GM12865 (cell line): ENCODE measurements around the gene VMP1.
A peak's percentile ranks its signal among the peaks of the same experiment; 100 is the strongest.
"Not testable (repeated sequence)": the region's sequence is repeated elsewhere in the genome, so short reads cannot be mapped to it uniquely, and the experiment has no call there.

Experiments
- DNase-seq: peaks from one replicate; pipeline ENCODE4 v3.0.0; 2010; ENCODE audit warnings: low read depth
- H3K4me3 ChIP-seq: 2 replicates; pipeline ENCODE4 v1.5.1; 2011; ENCODE audit warnings: mild to moderate bottlenecking, low read depth, low read length, control low read depth
- TF ChIP-seq, protein P1 (sequence below): IDR thresholded peaks from 2 replicates; pipeline ENCODE4 v1.5.1; 2011; ENCODE audit warnings: low read length, control low read depth, low read depth, inconsistent platforms; ENCODE audit not compliant: insufficient read depth; ENCODE audit errors: missing control alignments

The VMP1 gene

DNA sequence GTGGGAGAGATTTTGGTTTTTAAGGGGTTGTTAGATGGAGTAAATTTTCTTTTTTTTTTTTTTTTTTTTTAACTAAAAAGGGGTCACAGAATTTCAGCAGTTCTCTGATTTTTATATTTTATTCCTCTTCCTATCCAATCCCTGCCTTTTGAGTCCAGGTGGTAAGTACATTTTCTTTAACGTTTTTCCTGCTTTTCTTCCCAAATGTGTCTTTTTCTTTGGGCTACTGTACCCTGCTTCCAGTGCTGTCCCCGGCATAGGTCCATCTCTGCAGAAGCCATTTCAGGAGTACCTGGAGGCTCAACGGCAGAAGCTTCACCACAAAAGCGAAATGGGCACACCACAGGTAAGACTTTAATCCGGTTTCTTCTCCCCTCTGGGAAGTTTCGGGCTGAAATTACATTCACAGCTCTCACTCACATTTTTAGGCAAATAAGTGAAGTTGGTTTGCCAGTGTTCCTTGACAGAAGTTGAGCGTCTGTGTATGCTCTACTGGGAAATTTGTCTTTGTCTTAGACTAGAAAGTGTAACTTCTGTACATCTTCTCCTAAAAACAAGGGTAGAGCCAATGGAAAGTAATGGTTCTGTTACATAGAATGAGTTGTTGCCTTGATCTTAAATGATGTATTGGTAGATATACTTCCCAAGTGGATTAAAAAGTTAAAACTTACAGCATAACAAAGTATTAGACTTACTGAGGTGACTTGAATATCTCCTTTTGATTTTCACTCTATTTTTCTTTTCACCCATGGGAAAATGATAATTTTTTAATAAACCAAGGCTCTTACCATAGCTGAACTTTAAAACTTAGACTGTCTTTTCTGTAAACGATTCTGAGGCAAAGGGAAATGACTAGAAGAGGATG lies 130.8 kb downstream of the VMP1 start:
- TF ChIP-seq, protein P1, sequence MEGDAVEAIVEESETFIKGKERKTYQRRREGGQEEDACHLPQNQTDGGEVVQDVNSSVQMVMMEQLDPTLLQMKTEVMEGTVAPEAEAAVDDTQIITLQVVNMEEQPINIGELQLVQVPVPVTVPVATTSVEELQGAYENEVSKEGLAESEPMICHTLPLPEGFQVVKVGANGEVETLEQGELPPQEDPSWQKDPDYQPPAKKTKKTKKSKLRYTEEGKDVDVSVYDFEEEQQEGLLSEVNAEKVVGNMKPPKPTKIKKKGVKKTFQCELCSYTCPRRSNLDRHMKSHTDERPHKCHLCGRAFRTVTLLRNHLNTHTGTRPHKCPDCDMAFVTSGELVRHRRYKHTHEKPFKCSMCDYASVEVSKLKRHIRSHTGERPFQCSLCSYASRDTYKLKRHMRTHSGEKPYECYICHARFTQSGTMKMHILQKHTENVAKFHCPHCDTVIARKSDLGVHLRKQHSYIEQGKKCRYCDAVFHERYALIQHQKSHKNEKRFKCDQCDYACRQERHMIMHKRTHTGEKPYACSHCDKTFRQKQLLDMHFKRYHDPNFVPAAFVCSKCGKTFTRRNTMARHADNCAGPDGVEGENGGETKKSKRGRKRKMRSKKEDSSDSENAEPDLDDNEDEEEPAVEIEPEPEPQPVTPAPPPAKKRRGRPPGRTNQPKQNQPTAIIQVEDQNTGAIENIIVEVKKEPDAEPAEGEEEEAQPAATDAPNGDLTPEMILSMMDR: no peak
- DNase-seq: peak; percentile 81
- peak overlapping the region; percentile 91 for H3K4me3 ChIP-seq

DNA sequence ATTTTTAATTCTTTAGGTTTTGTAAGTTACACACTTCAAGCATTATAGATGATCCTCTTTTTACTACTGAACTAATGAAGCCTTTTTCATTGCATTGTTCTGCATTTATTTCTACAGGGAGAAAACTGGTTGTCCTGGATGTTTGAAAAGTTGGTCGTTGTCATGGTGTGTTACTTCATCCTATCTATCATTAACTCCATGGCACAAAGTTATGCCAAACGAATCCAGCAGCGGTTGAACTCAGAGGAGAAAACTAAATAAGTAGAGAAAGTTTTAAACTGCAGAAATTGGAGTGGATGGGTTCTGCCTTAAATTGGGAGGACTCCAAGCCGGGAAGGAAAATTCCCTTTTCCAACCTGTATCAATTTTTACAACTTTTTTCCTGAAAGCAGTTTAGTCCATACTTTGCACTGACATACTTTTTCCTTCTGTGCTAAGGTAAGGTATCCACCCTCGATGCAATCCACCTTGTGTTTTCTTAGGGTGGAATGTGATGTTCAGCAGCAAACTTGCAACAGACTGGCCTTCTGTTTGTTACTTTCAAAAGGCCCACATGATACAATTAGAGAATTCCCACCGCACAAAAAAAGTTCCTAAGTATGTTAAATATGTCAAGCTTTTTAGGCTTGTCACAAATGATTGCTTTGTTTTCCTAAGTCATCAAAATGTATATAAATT lies 132.3 kb downstream of the VMP1 start:
- TF ChIP-seq, protein P1: no peak
- peak; percentile 34 for DNase-seq

DNA sequence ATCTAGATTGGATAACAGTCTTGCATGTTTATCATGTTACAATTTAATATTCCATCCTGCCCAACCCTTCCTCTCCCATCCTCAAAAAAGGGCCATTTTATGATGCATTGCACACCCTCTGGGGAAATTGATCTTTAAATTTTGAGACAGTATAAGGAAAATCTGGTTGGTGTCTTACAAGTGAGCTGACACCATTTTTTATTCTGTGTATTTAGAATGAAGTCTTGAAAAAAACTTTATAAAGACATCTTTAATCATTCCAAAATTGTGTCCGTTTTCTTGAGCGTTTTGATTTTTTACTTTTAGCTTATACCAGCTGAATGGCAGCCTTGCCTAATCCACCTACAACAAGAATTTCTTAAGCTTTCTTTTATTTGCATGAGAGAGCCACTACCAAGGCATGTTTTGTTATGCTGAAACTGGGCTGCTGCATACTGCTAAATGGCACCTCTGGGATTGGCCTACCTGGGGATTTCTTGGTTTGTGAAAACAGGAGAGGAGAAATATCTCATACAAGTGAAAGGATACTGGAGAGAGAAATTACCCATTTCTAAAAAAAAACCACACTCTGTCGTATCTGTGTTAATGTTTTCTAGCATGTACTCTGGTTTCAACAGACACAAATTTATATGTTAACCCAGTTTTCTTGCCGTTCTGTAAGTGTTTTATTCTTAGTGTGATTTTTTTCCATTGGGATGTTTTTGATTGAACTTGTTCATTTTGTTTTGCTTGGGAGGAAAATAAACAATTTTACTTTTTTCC lies 133.1 kb downstream of the VMP1 start:
- DNase-seq: peak; percentile 77
- TF ChIP-seq, protein P1: no peak
- peak overlapping the region; percentile 91 for H3K4me3 ChIP-seq

More for the DNA sequence above, 132.3 kb downstream of the VMP1 start:
- peak overlapping the region; percentile 91 for H3K4me3 ChIP-seq

DNA sequence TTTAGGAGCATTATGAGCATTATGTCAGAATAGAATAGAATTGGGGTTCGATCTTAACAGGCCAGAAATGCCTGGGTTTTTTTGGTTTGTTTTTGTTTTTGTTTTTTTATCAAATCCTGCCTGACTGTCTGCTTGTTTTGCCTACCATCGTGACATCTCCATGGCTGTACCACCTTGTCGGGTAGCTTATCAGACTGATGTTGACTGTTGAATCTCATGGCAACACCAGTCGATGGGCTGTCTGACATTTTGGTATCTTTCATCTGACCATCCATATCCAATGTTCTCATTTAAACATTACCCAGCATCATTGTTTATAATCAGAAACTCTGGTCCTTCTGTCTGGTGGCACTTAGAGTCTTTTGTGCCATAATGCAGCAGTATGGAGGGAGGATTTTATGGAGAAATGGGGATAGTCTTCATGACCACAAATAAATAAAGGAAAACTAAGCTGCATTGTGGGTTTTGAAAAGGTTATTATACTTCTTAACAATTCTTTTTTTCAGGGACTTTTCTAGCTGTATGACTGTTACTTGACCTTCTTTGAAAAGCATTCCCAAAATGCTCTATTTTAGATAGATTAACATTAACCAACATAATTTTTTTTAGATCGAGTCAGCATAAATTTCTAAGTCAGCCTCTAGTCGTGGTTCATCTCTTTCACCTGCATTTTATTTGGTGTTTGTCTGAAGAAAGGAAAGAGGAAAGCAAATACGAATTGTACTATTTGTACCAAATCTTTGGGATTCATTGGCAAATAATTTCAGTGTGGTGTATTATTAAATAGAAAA lies 133.8 kb downstream of the VMP1 start:
- DNase-seq: peak; percentile 65
- peak overlapping the region; percentile 91 for H3K4me3 ChIP-seq

DNA sequence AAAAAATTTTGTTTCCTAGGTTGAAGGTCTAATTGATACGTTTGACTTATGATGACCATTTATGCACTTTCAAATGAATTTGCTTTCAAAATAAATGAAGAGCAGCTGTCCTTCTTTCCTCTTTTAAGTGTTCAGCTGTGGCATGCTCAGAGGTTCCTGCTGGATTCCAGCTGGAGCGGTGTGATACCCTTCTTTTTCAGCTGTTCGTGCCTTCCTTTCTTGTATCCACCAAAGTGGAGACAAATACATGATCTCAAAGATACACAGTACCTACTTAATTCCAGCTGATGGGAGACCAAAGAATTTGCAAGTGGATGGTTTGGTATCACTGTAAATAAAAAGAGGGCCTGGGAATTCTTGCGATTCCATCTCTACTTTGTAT lies 134.4 kb downstream of the VMP1 start:
- H3K4me3 ChIP-seq: peak overlapping the region; percentile 91
- not testable (repeated sequence) for DNase-seq

DNA sequence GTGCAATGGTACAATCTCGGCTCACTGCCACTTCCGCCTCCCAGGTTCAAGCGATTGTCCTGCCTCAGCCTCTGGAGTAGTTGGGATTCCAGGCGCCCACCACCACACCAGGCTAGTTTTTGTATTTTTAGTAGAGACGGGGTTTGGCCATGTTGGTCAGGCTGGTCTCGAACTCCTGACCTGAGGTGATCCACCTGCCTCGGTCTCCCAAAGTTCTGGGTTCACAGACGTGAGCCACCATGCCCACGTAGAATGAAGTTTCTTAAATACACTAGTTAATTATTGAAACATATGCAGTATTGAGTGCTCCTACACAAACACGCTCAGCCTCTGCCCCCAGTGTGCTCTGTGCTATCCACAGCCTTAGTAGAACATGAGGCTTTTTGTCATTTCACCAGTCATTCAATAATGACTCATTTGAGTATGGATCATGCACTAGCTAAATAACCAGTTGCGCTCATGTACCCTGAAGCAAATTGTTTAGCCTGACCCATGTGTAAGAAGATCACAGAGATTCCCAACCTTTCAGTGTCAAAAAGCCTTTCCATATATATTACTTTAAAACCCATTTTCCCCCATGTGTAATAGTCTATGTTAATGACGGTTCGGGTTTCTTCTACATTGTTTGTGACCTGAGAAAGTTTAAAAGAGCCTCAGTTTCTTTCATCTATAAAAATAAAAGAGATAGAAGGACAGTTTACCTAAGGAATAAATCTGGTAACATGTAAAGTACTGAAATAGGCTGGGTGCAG lies 135.6 kb downstream of the VMP1 start:
- TF ChIP-seq, protein P1: no peak
- peak; percentile 91 for DNase-seq
- H3K4me3 ChIP-seq: peak overlapping the region; percentile 91; the same call in 1 of the 2 replicates

DNA sequence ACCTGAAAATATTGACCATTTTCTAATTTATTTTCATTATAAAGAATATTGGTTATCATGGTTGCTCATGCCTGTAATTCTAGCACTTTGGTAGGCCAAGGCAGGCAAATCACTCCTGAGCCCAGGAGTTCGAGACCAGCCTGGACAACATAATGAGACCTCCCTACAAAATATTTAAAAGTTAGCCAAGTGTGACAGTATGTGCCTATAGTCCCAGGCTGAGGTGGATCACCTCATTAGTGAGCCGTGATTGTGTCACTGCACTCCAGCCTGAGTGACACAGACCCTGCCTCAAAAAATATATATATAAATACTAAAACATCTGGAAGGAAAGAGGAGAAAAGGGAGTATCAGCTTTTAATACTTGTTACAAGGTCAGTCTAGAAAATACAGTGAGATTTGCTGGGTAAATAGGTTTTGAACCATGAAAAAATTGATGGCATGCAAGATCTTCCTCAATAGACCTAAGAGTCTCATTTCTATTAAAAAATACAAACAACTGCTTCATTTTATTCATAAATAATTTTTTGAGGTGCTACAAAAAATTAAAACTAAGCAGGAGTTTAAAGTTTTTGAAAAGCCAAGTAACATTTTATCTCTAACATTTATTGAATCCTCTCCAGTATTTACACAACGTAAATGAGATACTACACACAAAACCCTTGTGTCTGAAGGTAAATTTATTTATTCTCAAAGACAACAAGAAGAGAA lies 137.6 kb downstream of the VMP1 start:
- TF ChIP-seq, protein P1: no peak
- DNase-seq: peak; percentile 34
- no peak overlapping the region for H3K4me3 ChIP-seq
